ENCODE data around the gene CATSPER2.
"Not testable (repeated sequence)": the region's sequence is repeated elsewhere in the genome, so short reads cannot be mapped to it uniquely, and the experiment has no call there.

- TF ChIP-seq YY1 (IDR thresholded peaks at IDR 0.05; ENCODE audit: insufficient read depth, insufficient read length); ZNF274 (IDR thresholded peaks at IDR 0.05; ENCODE audit: low read depth, low read length): not testable (repeated sequence)
Observed at GRCh38 chr15:43600200-43600599, 48.4 kb downstream of the CATSPER2 start.

All from NT2/D1 (cell line).